ENCODE results near the gene CCDC197.
A peak's percentile ranks its signal among the peaks of the same experiment; 100 is the strongest.

CCDC197 gene

GRCh38 chr14:94034886-94035285 is 37.8 kb downstream of the CCDC197 start:
- no peak for TF ChIP-seq CTCF (IDR thresholded peaks at IDR 0.05; ENCODE audit: low read length)
- TF ChIP-seq EZH2 (IDR thresholded peaks at IDR 0.05; ENCODE audit: borderline replicate concordance, low read length): no peak
- no peak overlapping the region for H3K27ac ChIP-seq (ENCODE audit: low read depth, low read length, poor library complexity, severe bottlenecking)
- no peak overlapping the region for H3K4me2 ChIP-seq (ENCODE audit: low read length)
- H4K20me1 ChIP-seq (ENCODE audit: insufficient read depth, low read length): no peaks in the 10 kb centered on the region
- no peaks in the 10 kb centered on the region for H3K4me1 ChIP-seq (ENCODE audit: insufficient read depth, low read length, severe bottlenecking)
- H3K9me3 ChIP-seq (ENCODE audit: low read length): no peaks in the 10 kb centered on the region
- no peak overlapping the region for H3K4me3 ChIP-seq (ENCODE audit: low read depth, low read length, poor library complexity, severe bottlenecking)
- no peaks in the 10 kb centered on the region for H3K36me3 ChIP-seq (ENCODE audit: insufficient read depth, low read length)
- no peak overlapping the region for H2AFZ ChIP-seq (ENCODE audit: low read length)
- H3K79me2 ChIP-seq (ENCODE audit: insufficient read depth, low read length): no peaks in the 10 kb centered on the region
- H3K27me3 ChIP-seq (ENCODE audit: insufficient read depth, low read length): no peaks in the 10 kb centered on the region
- no peaks in the 10 kb centered on the region for H3F3A ChIP-seq (ENCODE audit: insufficient read depth, low read length)
- H3K9ac ChIP-seq (ENCODE audit: low read length): no peak overlapping the region
- no peaks in the 10 kb centered on the region for H3K9me2 ChIP-seq (ENCODE audit: low read depth, low read length)

- peak; percentile 92 for TF ChIP-seq CTCF (IDR thresholded peaks at IDR 0.05; ENCODE audit: low read length)
- TF ChIP-seq EZH2 (IDR thresholded peaks at IDR 0.05; ENCODE audit: borderline replicate concordance, low read length): no peak
- Histone ChIP-seq H3K27ac (ENCODE audit: low read depth, low read length, poor library complexity, severe bottlenecking) (no peak overlapping the region), H3K9me3 (ENCODE audit: low read length) (no peaks in the 10 kb centered on the region), H3K79me2 (ENCODE audit: insufficient read depth, low read length) (no peaks in the 10 kb centered on the region), H3K4me2 (ENCODE audit: low read length) (no peak overlapping the region), H3F3A (ENCODE audit: insufficient read depth, low read length) (no peaks in the 10 kb centered on the region), H3K4me3 (ENCODE audit: low read depth, low read length, poor library complexity, severe bottlenecking) (no peak overlapping the region), H2AFZ (ENCODE audit: low read length) (no peak overlapping the region), H3K36me3 (ENCODE audit: insufficient read depth, low read length) (no peaks in the 10 kb centered on the region), H3K9me2 (ENCODE audit: low read depth, low read length) (no peaks in the 10 kb centered on the region), H3K4me1 (ENCODE audit: insufficient read depth, low read length, severe bottlenecking) (no peaks in the 10 kb centered on the region), H3K27me3 (ENCODE audit: insufficient read depth, low read length) (no peaks in the 10 kb centered on the region), H4K20me1 (ENCODE audit: insufficient read depth, low read length) (no peaks in the 10 kb centered on the region), H3K9ac (ENCODE audit: low read length) (no peak overlapping the region)
These were observed 39.4 kb downstream of the CCDC197 start for GRCh38 chr14:94036313-94037167.

GRCh38 chr14:94037954-94038353 is 40.9 kb downstream of the CCDC197 start:
- H3K4me1 ChIP-seq (ENCODE audit: insufficient read depth, low read length, severe bottlenecking): no peaks in the 10 kb centered on the region
- no peak overlapping the region for H2AFZ ChIP-seq (ENCODE audit: low read length)
- no peak for TF ChIP-seq EZH2 (IDR thresholded peaks at IDR 0.05; ENCODE audit: borderline replicate concordance, low read length)
- TF ChIP-seq CTCF (IDR thresholded peaks at IDR 0.05; ENCODE audit: low read length): no peak
- no peak overlapping the region for H3K9ac ChIP-seq (ENCODE audit: low read length)
- no peak overlapping the region for H3K4me2 ChIP-seq (ENCODE audit: low read length)
- H3K9me2 ChIP-seq (ENCODE audit: low read depth, low read length): no peaks in the 10 kb centered on the region
- no peaks in the 10 kb centered on the region for H3K79me2 ChIP-seq (ENCODE audit: insufficient read depth, low read length)
- no peaks in the 10 kb centered on the region for H3K9me3 ChIP-seq (ENCODE audit: low read length)
- H3K27ac ChIP-seq (ENCODE audit: low read depth, low read length, poor library complexity, severe bottlenecking): no peak overlapping the region
- H3K4me3 ChIP-seq (ENCODE audit: low read depth, low read length, poor library complexity, severe bottlenecking): no peak overlapping the region
- H3K36me3 ChIP-seq (ENCODE audit: insufficient read depth, low read length): no peaks in the 10 kb centered on the region
- no peaks in the 10 kb centered on the region for H3F3A ChIP-seq (ENCODE audit: insufficient read depth, low read length)
- H3K27me3 ChIP-seq (ENCODE audit: insufficient read depth, low read length): no peaks in the 10 kb centered on the region
- no peaks in the 10 kb centered on the region for H4K20me1 ChIP-seq (ENCODE audit: insufficient read depth, low read length)

Data from OCI-LY1 (cell line).